GM03348 (cell line): ENCODE data around the gene MRPS21.
A peak's percentile ranks its signal among the peaks of the same experiment; 100 is the strongest.
"Not testable (repeated sequence)": the region's sequence is repeated elsewhere in the genome, so short reads cannot be mapped to it uniquely, and the experiment has no call there.

Experiments
- DNase-seq: peaks from one replicate; pipeline ENCODE4 v3.0.0; 2012; ENCODE audit warnings: low spot score

The MRPS21 gene

GRCh38 chr1:150281758-150282557 is 11.7 kb upstream of the MRPS21 start, which contains the start of gene CIART:
CIART (plus strand) TSS chr1:150282554; CDS start chr1:150283268, 714 bp downstream.
- peak; percentile 98 for DNase-seq

- no peak for DNase-seq
Observed at GRCh38 chr1:150282558-150282958, 11.1 kb upstream of the MRPS21 start.

- DNase-seq: no peak
Observed at GRCh38 chr1:150283260-150283659, 10.4 kb upstream of the MRPS21 start.

- no peak for DNase-seq
Observed at GRCh38 chr1:150288382-150288781, 5.3 kb upstream of the MRPS21 start.

- no peak for DNase-seq
Observed at GRCh38 chr1:150288822-150289221, 4.8 kb upstream of the MRPS21 start.

GRCh38 chr1:150295476-150295875 is 1.8 kb downstream of the MRPS21 start:
- DNase-seq: no peak

GRCh38 chr1:150299716-150300115 is 6.1 kb downstream of the MRPS21 start:
- DNase-seq: no peak

- DNase-seq: no peak
Observed at GRCh38 chr1:150302338-150302737, 8.7 kb downstream of the MRPS21 start.

- DNase-seq: no peak
Observed at GRCh38 chr1:150302902-150303301, 9.2 kb downstream of the MRPS21 start.

GRCh38 chr1:150308585-150308984 is 14.9 kb downstream of the MRPS21 start:
- DNase-seq: not testable (repeated sequence)

- DNase-seq: no peak
Observed at GRCh38 chr1:150309758-150310508, 16.3 kb downstream of the MRPS21 start.

- DNase-seq: no peak
Observed at GRCh38 chr1:150311762-150312161, 18.1 kb downstream of the MRPS21 start.

- not testable (repeated sequence) for DNase-seq
Observed at GRCh38 chr1:150314691-150315090, 21.0 kb downstream of the MRPS21 start.

- no peak for DNase-seq
Observed at GRCh38 chr1:150320667-150320978, 27.0 kb downstream of the MRPS21 start.

- DNase-seq: peak; percentile 11
Observed at GRCh38 chr1:150321826-150322166, 28.1 kb downstream of the MRPS21 start.

- no peak for DNase-seq
Observed at GRCh38 chr1:150322310-150322709, 28.6 kb downstream of the MRPS21 start.

GRCh38 chr1:150332651-150333290 is 39.1 kb downstream of the MRPS21 start:
- DNase-seq: no peak

- DNase-seq: no peak
Observed at GRCh38 chr1:150346316-150346715, 52.7 kb downstream of the MRPS21 start.

GRCh38 chr1:150352866-150353265 is 59.2 kb downstream of the MRPS21 start:
- DNase-seq: no peak
